Epithelial cell of esophagus (primary cell): Measurements from ENCODE around the gene MTERF4.

Source experiments
- DNase-seq: peaks from one replicate; pipeline ENCODE4 v3.0.0; 2010; ENCODE audit warnings: low read depth
- H3K4me3 ChIP-seq: 2 replicates; pipeline ENCODE4 v1.5.1; 2011; ENCODE audit warnings: mild to moderate bottlenecking, low read length, control low read depth
- TF ChIP-seq, protein P1 (sequence below): IDR thresholded peaks from 2 replicates; pipeline ENCODE4 v1.5.1; 2011; ENCODE audit warnings: low read depth, mild to moderate bottlenecking, low read length, control low read depth, inconsistent platforms; ENCODE audit not compliant: insufficient read depth; ENCODE audit errors: missing control alignments

The MTERF4 gene

DNA sequence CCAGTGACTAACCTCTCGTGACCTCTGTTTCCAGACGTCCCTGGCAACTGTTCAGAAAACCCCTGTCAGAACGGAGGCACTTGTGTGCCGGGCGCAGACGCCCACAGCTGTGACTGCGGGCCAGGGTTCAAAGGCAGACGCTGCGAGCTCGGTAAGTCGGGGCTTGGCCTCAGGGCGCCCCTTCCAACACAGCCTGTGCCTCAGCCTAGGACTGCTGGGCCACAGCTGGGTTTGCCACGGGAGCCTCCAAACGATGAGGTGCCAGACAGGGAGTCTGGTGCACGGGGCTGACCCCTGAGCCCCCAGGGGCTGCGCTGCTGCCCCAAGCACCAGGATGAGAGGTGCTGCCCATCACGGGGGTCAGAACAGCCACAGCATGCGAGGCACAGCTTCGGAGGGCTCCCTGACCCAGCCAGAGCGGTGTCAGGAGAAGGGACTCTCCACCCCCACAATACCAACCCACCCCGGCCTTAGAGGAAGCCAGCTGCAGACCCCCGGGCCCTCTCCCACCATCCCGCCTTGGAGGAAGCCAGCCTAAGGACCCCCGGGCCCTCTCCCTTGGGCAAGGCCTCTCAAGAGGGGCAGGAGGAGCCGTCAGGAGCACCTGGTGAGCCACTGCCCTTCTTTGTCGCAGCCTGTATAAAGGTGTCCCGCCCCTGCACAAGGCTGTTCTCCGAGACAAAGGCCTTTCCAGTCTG lies 20.3 kb downstream of the MTERF4 start:
- DNase-seq: no peak
- TF ChIP-seq, protein P1, sequence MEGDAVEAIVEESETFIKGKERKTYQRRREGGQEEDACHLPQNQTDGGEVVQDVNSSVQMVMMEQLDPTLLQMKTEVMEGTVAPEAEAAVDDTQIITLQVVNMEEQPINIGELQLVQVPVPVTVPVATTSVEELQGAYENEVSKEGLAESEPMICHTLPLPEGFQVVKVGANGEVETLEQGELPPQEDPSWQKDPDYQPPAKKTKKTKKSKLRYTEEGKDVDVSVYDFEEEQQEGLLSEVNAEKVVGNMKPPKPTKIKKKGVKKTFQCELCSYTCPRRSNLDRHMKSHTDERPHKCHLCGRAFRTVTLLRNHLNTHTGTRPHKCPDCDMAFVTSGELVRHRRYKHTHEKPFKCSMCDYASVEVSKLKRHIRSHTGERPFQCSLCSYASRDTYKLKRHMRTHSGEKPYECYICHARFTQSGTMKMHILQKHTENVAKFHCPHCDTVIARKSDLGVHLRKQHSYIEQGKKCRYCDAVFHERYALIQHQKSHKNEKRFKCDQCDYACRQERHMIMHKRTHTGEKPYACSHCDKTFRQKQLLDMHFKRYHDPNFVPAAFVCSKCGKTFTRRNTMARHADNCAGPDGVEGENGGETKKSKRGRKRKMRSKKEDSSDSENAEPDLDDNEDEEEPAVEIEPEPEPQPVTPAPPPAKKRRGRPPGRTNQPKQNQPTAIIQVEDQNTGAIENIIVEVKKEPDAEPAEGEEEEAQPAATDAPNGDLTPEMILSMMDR: no peak
- H3K4me3 ChIP-seq: no peak overlapping the region

DNA sequence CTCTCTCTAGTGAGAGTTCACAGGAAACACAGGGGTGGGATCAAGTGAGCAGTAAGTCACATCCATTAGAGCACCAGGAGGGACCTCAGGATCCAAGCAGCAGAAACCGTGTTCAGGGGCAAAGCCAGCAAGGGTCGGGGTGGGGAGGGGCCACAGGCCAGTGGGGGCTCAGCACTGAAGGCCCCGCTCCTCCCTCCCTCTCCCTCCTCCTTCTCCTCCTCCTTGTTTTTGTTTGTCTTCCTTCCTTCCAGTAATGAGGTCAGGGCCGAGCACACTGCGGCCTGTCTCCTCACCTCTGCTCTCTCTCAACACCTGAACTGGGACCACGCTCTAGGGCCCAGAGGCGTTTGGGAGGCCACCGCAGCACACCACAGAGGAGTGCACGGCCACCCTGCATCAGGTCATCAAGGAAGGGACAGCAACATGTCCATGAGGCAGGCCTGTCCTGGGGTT lies 20.9 kb downstream of the MTERF4 start:
- TF ChIP-seq, protein P1: no peak
- DNase-seq: no peak
- no peak overlapping the region for H3K4me3 ChIP-seq

DNA sequence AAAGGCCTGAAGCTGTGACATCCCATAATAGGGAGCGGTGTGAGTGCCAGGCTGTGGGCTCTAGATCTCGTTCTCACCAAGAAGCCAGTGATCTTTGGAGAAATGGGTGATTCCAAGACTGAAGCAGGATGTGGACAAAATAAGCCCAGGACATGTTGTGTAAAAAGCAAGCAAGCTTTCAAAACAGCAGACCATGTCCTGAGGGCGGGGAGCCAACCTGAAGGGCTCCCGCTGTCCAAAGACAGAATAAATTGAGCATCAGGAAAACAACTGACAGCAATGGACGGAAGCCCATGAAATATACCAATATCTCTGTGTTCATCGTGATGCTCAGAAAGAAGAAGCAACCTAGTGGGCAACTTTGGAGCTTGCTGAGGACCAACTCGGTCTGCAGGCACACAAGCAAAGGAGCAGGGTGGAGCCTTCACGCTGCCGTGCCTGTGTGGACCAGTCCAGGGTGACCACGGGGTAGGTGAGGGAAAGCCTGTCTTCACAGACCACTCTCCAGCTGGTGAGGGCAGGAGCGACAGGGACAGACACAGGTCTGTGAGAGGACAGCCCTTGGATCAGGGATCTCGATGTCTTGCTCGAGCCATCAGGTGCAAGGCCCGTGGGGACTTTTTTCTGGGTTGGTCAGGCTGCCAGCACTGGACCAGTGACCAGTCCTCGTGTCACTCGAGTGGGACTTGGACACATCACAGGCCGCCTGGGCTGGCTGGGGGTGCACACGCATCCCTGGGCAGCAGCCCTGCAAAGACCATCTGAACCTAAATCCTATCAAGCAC lies 21.5 kb downstream of the MTERF4 start:
- TF ChIP-seq, protein P1: no peak
- H3K4me3 ChIP-seq: no peak overlapping the region
- no peak for DNase-seq

DNA sequence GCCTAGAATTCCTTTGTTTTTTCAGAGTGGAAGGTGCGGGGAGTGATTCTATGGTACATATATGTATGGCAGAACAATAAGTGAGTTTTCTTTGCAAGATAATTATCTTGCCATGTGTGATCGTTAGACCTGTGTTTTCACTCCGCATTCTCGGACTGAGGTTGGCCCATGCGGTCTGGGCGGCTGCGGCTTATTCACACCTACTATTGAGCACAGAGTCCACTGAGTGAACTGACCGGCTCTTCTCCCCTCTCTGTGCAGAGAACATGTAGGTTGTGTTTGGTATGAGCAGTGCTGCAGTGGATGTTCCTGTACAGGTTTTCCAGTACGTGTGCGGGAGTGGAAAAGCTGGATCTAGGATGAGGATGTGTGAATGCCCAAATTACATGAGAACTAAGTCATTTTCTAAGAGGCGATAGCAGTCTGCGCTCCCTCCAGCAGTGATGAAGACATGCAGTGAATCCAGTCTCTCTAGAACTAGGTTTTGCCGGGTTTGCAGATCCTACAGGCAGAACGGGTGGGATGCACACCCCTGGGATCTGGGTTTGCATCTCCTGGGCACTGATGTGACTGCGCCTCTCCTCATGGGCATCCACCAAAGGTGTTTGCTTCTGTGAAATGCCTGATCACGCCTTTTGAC lies 27.1 kb downstream of the MTERF4 start:
- no peak for DNase-seq
- TF ChIP-seq, protein P1: no peak
- no peak overlapping the region for H3K4me3 ChIP-seq

DNA sequence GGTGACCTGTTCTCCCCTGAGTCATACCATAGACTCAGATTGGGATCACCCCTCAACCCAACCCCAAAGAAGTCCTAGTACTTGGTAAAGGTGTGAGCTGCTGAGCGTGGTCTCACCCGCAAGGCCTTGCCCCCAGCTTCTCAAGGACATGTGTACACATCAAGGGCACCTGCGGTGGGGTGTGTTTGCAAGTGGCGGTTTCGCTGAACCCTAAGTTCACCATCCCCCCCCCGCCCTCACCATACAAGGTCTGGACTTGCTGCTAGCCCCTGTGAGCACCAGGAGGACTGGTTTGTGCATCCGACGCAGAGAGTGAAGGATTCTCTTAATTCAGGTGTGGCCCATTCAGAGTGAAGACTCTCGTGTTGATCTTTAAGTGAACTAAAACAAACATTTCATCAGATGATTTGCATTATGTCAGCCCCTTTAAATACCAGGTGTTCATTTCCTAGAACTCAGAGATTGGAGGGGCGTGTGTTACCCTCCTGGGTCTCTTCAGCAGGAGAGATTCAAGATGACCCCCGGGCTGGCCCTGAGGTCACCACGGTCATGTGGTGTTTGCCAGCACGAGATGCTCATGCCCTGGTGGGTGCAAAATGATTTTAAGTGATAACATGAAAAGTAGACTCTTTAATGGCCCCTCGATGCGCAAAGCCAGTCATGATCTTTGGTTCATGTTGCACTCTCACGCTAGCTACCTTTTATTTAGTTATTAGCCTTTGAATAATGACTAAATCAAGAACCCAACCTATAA lies 27.8 kb downstream of the MTERF4 start:
- TF ChIP-seq, protein P1: no peak
- no peak overlapping the region for H3K4me3 ChIP-seq
- no peak for DNase-seq

DNA sequence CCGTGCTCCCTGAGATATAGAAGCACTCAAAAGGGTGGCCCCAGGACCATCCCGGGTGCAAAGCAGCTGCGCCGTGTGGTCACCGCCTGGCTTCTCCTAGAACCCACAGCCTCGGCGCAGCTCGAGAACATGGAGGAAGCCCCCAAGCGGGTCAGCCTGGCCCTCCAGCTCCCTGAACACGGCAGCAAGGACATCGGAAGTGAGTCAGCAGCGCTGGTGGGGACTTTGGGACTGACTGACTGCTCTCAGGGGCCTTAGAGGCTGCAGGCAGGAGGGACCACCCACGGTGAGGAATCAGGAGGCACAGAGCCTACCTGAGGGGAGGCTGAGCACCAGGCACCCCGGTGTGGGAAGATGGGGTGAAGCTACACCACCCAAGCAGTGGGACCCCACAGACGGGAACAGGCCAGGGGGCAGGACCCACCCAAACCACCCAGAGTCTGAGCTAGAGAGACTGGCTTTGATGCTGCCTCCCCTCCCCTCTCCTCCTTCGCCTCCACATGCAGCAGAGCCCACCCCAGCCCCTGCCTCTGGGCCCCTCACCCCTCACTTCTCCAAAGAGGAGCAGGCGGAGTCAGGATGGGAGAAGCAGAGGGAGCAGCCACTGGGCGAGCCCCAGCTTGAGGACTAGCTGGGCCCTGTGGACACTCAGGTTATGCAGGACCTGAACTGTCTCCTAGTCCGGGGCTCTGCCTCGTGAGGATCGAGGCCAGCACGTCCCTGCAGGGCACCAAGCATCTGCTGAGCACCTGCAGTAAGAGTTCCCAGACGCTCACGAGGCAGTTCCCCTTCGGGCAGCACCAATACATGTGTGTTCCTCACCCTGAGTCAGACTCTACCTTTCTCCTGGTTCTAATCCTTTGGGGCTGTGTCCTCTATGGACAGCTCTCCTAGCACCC lies 28.7 kb downstream of the MTERF4 start:
- no peak for DNase-seq
- TF ChIP-seq, protein P1: no peak

More for the DNA sequence above, 28.7 kb downstream of the MTERF4 start:
- no peak overlapping the region for H3K4me3 ChIP-seq
